ENCODE results near the gene GLT1D1.

The GLT1D1 gene

DNA sequence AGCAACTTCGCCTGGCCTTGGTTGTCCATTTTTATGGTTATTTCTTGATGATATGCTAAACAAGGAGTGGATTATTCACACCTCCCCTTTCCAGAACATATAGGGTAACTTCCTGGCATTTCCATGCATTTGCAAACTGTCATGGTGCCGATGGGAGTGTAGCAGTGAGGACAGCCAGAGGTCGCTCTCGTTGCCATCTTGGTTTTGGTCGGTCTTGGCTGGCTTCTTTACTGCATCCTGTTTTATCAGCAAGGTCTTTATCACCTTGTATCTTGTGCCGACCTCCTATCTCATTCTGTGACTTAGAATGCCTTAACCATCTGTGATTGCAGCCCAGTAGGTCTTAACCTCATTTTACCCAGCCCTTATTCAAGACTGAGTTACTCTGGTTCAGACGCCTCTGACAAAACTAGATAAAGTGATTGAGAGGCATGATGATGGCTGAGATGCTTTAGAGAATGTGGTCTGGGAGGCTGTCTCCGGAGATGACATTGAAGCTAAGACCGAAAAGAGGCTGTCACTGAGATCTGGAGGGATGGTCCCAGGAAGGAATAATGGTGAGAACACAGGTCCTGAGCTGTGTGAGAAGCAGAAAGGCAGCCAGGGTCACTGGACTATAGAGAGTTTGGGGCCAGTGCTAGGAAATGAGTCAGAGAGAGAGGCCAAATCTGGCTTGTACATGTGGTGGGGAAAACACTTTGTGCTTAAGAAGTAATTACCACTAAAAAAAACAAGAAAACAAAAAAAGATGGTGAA is 2.9 kb downstream of the GLT1D1 start:
- no peak for DNase-seq (ENCODE audit: low read depth in 2 of 2)

GRCh38 chr12:128856791-128857078 is 3.5 kb downstream of the GLT1D1 start:
- no peak for DNase-seq (ENCODE audit: low read depth in 2 of 2)

DNA sequence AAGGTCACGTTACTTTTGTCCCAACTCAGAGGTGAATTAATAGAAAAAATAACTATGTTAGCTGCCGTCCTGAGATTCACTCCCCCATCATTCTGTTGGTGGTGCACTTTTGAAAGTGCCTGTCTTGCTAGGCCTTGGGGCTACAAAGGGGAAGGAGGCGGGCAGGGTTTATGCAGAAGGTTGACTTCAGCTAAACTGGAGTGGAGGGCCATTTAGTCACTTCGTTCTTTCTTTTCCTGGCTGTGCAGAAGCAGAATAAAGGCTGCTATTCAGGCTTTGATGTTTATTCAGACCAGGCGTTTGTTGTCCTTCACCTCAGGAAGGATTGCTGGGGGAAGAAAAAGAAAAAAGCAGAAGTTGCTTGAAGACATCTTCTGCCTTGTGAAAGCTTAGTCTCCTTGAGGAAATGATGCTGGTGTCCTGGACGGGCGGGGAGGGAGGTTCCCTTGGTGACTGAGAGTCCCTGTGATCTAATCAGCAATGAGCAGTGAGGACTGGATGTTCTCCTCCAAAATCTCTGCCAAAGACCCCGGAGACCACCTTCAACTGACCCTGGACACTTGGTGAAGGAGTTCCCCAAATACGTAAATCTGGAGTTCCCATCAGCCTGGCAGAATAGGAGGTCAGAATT is 4.0 kb downstream of the GLT1D1 start:
- DNase-seq (ENCODE audit: low read depth in 2 of 2), result no peak

DNA sequence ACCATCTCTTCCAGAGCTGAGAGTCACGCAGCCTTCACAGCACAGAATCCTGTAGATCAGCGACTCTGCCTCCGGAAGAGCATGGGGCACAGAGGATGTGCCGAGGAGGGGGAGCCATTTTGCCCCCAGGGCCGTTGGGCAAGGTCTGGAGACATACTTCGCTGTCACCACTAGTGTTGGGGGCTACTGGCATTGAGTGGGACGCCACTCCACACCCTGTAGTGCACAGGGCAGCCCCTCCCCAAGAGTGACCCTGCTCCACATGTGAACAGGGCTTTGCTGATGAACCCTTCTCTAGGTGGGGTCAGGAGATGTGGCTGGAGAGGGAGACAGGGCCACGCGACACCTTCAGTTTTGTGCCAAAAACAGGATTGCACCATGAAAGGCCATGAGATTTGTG is 6.0 kb downstream of the GLT1D1 start:
- DNase-seq (ENCODE audit: low read depth in 2 of 2), result no peak

- no peak for DNase-seq (ENCODE audit: low read depth in 2 of 2)
Measured at GRCh38 chr12:128861226-128862016, 8.1 kb downstream of the GLT1D1 start.

- DNase-seq (ENCODE audit: low read depth in 2 of 2), result no peak
Measured at GRCh38 chr12:128863957-128864356, 10.7 kb downstream of the GLT1D1 start.

GRCh38 chr12:128864516-128865186 is 11.4 kb downstream of the GLT1D1 start:
- DNase-seq (ENCODE audit: low read depth in 2 of 2), result no peak

- no peak for DNase-seq (ENCODE audit: low read depth in 2 of 2)
Measured at GRCh38 chr12:128867466-128867865, 14.2 kb downstream of the GLT1D1 start.

DNA sequence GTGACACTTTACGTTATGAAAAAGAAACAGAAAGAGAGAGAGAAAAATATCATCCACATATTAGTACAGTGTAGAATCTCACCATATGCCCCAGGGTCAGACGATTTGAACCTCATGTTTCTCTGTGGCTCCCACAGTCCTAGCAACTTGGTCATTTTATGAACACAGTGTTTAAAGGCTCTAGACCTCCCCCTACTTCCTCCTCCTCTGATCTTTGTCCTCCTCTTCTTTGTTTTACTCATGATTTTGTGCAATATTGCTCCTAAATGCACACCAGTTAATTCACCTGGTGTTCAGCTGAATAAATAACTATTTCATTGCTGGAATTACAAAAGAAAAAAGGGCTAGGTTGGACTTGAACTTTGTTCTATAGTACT is 18.2 kb downstream of the GLT1D1 start:
- no peak for DNase-seq (ENCODE audit: low read depth in 2 of 2)

DNA sequence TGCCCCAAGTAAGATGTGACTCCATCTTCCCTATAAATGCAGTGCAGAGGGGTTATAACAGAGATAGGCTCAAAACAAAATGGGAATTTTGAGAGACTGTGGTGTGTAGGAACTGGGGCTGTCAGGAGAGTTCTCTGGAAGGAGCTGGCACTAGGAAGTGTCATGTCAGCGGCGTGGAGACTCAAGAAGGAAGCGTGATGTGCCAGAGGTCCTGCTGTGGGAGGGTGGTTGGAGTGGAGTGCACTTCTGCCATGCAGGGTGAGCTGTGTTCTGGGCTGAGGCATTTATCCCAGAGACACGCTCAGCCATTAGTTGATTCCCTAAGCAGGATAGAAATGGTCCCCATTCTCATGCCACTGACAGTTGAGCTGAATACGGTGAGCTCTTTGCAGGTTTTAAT is 19.0 kb downstream of the GLT1D1 start:
- DNase-seq (ENCODE audit: low read depth in 2 of 2), result no peak

- DNase-seq (ENCODE audit: low read depth in 2 of 2), result no peak
Measured at GRCh38 chr12:128876559-128876958, 23.3 kb downstream of the GLT1D1 start.

DNA sequence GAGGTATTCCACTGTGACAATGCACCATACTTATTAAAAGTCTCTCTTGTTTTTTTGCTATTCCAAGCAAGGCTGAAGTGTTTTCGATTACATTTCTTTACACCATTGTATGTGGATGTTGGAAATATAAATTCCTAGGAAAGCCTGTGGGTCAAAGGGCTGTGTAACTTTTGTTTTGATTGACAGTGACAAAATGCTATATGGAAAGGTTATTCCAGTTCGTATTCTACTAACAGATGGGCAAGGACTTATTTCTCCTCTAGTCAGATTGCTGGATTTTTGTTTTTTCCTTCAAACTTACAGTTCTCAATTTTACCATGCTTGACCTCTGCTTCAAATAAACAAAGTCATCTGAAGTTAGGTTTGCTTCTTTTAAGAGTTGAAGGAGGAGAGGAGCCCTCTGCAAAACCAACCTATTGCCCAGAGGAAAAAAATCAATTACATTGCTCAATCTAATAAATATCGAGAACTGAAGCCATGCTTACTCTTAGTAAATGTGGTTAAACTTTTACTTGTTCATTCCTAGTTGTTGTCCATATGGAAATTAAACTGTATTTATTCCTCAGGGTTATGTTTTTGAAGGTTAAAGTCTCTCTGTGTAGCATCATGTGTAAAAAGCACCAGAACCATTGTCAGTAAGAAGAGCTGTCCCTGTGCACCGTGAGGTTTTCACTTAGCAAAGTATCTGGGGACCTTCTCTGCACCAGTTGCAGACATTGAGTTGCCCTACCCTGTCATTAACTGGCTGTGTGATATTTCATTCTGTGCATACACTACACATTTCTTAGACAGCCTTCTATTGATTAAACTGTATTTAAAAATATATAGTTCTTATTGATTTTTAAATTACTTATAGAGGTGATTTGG is 26.9 kb downstream of the GLT1D1 start:
- no peak for DNase-seq (ENCODE audit: low read depth in 2 of 2)

DNA sequence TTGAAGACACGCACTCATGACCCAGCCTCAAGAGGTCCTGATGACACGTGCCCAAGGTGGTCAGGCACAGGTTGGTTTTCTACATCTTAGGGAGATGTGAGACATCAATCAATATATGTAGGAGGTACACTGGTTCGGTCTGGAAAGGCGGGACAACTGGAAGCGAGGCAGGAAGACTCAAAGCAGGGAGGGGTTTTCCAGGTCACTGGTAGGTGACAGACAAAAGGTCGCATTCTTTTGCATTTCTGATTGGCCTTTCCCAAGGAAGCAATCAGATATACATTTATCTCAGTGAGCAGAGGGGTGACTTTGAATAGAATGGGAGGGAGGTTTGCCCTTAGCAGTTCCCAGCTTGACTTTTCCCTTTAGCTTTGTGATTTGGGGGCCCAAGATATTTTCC is 38.6 kb downstream of the GLT1D1 start:
- DNase-seq (ENCODE audit: low read depth in 2 of 2), result no peak

DNA sequence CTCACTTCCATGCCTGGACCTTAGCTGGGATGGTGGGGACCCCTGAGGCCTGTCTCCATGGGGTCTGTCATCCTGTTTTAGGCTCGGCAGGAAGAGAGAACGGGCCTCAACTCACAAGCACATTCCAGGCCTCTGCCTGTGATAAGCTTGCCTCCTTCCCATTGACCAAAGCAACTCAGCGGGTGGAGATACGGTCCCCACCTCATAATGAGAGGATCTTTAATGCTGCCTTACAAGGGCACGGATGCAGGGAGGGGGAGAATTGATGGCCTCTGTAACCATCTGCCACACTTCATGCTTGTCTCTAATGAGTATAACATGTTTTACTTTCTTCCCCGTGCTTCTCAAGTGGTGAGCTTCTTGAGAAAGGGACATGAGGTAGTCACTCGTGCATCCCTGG is 50.0 kb downstream of the GLT1D1 start:
- no peak for DNase-seq (ENCODE audit: low read depth in 2 of 2)

GRCh38 chr12:128905003-128905544 is 51.8 kb downstream of the GLT1D1 start:
- no peak for DNase-seq (ENCODE audit: low read depth in 2 of 2)

GRCh38 chr12:128906485-128907137 is 53.3 kb downstream of the GLT1D1 start:
- no peak for DNase-seq (ENCODE audit: low read depth in 2 of 2)

DNA sequence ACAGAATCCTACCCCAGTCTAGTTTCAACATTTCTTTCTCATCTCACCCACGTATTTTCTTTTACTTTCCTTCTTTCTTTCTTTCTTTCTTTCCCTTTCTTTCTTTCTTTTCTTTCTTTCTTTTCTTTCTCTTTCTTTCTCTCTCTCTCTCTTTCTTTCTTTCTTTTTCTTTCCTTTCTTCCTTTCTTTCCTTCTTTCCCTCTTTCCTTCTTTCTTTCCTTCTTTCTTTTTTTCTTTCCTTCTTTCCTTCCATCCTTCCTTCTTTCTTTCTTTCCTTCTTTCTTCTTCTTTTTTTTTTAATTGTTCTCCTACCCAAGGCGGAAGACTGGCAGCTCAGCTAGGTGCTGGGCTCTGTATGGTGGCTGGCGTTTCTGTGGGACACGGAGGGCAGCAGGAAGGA is 55.0 kb downstream of the GLT1D1 start:
- DNase-seq (ENCODE audit: low read depth in 2 of 2), result no peak

DNA sequence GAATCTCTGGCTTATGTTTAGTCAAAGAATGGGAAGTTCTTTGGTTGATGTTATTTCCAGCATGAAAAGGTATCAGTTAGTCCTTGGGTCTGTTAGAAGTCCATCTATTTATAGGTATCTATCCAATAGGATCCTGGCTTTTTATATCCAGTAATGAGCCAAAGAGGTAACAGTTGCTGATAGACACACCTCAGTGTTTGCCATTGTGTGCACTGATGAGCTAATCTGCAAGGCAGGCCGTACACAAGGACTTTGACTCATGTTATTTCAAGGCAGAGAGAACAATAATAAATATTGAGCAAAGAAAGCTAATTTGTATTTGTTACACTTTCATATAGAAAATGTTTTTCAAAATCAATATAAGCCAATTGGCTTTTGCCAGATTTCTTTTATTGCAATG is 56.4 kb downstream of the GLT1D1 start:
- no peak for DNase-seq (ENCODE audit: low read depth in 2 of 2)

DNA sequence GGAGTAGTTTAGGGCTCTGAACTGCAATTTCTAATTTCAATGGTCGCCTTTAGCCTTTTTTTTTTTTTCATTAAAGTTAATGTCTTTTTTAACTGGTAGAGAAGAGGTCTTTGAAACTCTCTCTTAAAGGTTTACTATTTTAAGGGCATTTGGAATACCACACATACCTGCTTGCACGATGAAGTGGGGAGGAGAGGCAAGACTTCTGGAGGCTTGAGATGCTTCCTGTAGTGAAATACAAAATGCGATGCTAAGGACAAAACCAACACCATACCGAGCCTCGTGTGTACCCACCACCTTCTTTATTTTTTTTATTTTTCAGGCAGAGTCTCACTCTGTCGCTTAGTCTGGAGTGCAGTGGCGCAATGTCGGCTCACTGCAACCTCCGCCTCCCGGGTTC is 57.4 kb downstream of the GLT1D1 start:
- DNase-seq (ENCODE audit: low read depth in 2 of 2), result no peak

GRCh38 chr12:128911861-128912260 is 58.6 kb downstream of the GLT1D1 start:
- no peak for DNase-seq (ENCODE audit: low read depth in 2 of 2)
